ENCODE data around the gene WDR91.
"Not testable (repeated sequence)": the region's sequence is repeated elsewhere in the genome, so short reads cannot be mapped to it uniquely, and the experiment has no call there.

WDR91 gene

GRCh38 chr7:135175931-135176330, 35.4 kb downstream of the WDR91 start:
- no peak for DNase-seq (ENCODE audit: low read depth in 2 of 2)
- no peak for TF ChIP-seq CTCF (IDR thresholded peaks at IDR 0.05; ENCODE audit: low read depth, low read length)
- no peak overlapping the region for H3K4me3 ChIP-seq (replicated peaks in 1 of 2; ENCODE audit: low read depth in 2 of 2, low read length in 2 of 2)

GRCh38 chr7:135174941-135175340, 36.4 kb downstream of the WDR91 start:
- no peak for DNase-seq (ENCODE audit: low read depth in 2 of 2)
- TF ChIP-seq CTCF (IDR thresholded peaks at IDR 0.05; ENCODE audit: low read depth, low read length) = no peak
- H3K4me3 ChIP-seq (replicated peaks in 1 of 2; ENCODE audit: low read depth in 2 of 2, low read length in 2 of 2) = no peak overlapping the region

GRCh38 chr7:135173916-135174315, 37.4 kb downstream of the WDR91 start:
- not testable (repeated sequence) for DNase-seq (ENCODE audit: low read depth in 2 of 2); H3K4me3 ChIP-seq (replicated peaks in 1 of 2; ENCODE audit: low read depth in 2 of 2, low read length in 2 of 2)

GRCh38 chr7:135171581-135172291, 39.6 kb downstream of the WDR91 start:
- peak; percentile 45 for DNase-seq (ENCODE audit: low read depth in 2 of 2)
- not testable (repeated sequence) for H3K4me3 ChIP-seq (replicated peaks in 1 of 2; ENCODE audit: low read depth in 2 of 2, low read length in 2 of 2)

GRCh38 chr7:135170998-135171481, 40.3 kb downstream of the WDR91 start:
- not testable (repeated sequence) for DNase-seq (ENCODE audit: low read depth in 2 of 2)
- H3K4me3 ChIP-seq (replicated peaks in 1 of 2; ENCODE audit: low read depth in 2 of 2, low read length in 2 of 2) = peak overlapping the region; percentile 76 to 82

GRCh38 chr7:135170274-135170997, 40.9 kb downstream of the WDR91 start, which contains the start of gene CYREN:
Gene CYREN, minus strand, starts transcription at chr7:135170707. Its CDS starts 1,785 bp downstream, at chr7:135168922.
- H3K4me3 ChIP-seq (replicated peaks in 1 of 2; ENCODE audit: low read depth in 2 of 2, low read length in 2 of 2) = peak within 1 kb of the TSS; percentile 76 to 82
- TF ChIP-seq CTCF (IDR thresholded peaks at IDR 0.05; ENCODE audit: low read depth, low read length) = peak; percentile 50
- DNase-seq (ENCODE audit: low read depth in 2 of 2) = peak; percentile 95 to 97

GRCh38 chr7:135169964-135170273, 41.4 kb downstream of the WDR91 start:
- H3K4me3 ChIP-seq (replicated peaks in 1 of 2; ENCODE audit: low read depth in 2 of 2, low read length in 2 of 2) = peak overlapping the region; percentile 76 to 82
- no peak for TF ChIP-seq CTCF (IDR thresholded peaks at IDR 0.05; ENCODE audit: low read depth, low read length)
- peak in 1 of 2 donors; percentile 53 for DNase-seq (ENCODE audit: low read depth in 2 of 2)

- DNase-seq (ENCODE audit: low read depth in 2 of 2) = peak; percentile 25 to 72
- H3K4me3 ChIP-seq (replicated peaks in 1 of 2; ENCODE audit: low read depth in 2 of 2, low read length in 2 of 2) = peak overlapping the region; percentile 76 to 82
- TF ChIP-seq CTCF (IDR thresholded peaks at IDR 0.05; ENCODE audit: low read depth, low read length) = peak; percentile 52
Measured at GRCh38 chr7:135169141-135169963, 42.0 kb downstream of the WDR91 start.
